GM12801 (cell line): Measurements from ENCODE around the gene KIAA0513.

Source experiments
- CTCF ChIP-seq: IDR thresholded peaks from one replicate; pipeline ENCODE4 v1.5.1; 2011; ENCODE audit warnings: control low read depth; ENCODE audit not compliant: insufficient read length; ENCODE audit errors: extremely low read depth

KIAA0513 gene

GRCh38 chr16:85062323-85062722 is 34.7 kb downstream of the KIAA0513 start:
- no peak for TF ChIP-seq CTCF

- no peak for TF ChIP-seq CTCF
These were observed 35.2 kb downstream of the KIAA0513 start for GRCh38 chr16:85062845-85063244.

GRCh38 chr16:85064186-85064585 is 36.6 kb downstream of the KIAA0513 start:
- TF ChIP-seq CTCF: no peak

GRCh38 chr16:85065099-85065498 is 37.5 kb downstream of the KIAA0513 start:
- TF ChIP-seq CTCF: no peak

- TF ChIP-seq CTCF: no peak
These were observed 38.8 kb downstream of the KIAA0513 start for GRCh38 chr16:85066346-85066885.

GRCh38 chr16:85067024-85067423 is 39.4 kb downstream of the KIAA0513 start:
- TF ChIP-seq CTCF: no peak

- no peak for TF ChIP-seq CTCF
These were observed 39.8 kb downstream of the KIAA0513 start for GRCh38 chr16:85067426-85067825.
